Stimulated activated CD4-positive, alpha-beta T cell treated with anti-CD3 and anti-CD28 coated beads, Interleukin-12 subunit alpha, Interleukin-12 subunit beta, amount 100 ng/mL, for 4 hours (primary cell): ENCODE measurements around the gene ADH7.
"Not testable (repeated sequence)": the region's sequence is repeated elsewhere in the genome, so short reads cannot be mapped to it uniquely, and the experiment has no call there.

Experiments used
- DNase-seq: peaks from one replicate; pipeline ENCODE4 v3.0.0-alpha.2; 2020

Gene ADH7

DNA sequence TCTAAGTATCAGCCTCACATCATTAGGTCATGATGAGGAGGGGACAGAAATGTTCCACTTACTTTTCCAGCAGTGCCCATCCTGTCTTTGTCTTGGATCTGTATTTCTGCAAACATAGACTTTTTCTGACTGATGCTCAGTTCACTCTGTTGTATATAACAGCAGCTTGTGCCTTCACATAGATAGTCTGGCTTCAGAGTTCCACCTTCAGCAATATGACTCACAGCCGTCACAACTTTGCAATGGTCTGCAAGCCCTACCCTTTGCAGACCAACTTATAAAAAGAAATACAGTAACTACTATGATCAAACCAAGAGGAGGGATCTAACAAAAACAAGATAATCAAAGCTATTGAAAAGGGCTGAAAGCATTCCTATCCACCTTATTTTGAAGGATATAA lies at the start of gene ADH7:
TSS of gene ADH7 (minus strand) at position 189 of the 400 bp plus-strand sequence. CDS start at position 80, 109 bp downstream.
- DNase-seq, result no peak

- DNase-seq, result no peak
Observed at GRCh38 chr4:99483636-99484035, 48.5 kb upstream of the ADH7 start.

DNA sequence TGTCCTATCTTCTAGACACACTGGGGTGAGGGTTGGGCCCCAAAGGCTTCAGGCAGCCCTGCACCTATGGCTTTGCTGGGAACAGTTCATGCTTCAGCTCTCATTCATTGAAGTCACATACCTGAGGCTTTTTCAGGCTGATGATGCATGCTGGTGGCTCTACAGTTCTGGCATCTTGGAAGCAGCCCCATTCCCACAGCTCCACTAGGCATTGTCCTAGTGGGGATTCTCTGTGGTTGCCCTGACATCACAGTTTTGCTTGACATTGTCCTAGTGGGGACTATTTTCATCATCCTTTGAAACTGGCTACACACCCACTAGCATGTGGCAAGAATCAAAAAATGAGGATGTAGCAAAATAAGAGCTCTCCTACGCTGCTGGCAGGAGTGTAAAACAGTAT lies 38.0 kb upstream of the ADH7 start:
- no peak for DNase-seq

GRCh38 chr4:99471896-99472295 lies 36.8 kb upstream of the ADH7 start:
- DNase-seq, result no peak

- no peak for DNase-seq
Observed at GRCh38 chr4:99471349-99471748, 36.2 kb upstream of the ADH7 start.

DNA sequence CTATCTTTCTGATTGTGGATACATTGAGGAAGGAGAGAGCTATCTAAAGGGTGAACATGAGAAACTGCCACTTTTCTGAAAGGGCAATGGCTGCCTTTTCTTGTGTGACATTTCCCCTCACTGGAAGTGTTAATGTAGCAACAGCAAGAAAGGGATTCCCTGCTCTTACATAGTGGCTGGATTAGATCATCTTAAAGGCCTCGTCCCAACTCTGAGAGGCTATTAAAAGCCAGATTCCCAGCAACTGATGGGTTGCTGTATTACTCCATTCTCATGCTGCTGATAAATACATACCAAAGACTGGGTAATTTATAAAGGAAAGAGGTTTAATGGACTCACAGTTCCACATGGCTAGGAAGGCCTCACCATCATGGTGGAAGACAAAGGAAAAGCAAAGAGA lies 33.7 kb upstream of the ADH7 start:
- no peak for DNase-seq

GRCh38 chr4:99467887-99468286 lies 32.7 kb upstream of the ADH7 start:
- DNase-seq, result no peak

DNA sequence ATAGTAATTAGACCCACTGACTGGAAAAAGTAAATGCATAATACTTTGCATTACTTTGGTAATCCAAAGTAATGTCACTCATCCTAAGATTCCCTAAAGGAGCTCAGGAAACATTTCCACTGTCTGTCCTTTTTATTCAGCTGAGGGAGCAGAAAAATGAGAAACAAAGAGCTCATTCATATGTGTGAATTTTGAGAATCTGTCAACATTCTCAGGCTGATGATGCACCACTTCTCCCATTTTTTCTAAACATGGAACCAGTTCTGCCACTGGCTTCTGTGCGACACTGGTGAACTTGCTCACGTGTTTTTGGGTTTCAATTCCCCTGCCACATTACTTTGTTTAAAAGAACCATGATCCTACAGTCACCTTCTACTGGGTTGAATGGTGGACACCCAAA lies 28.4 kb upstream of the ADH7 start:
- no peak for DNase-seq

GRCh38 chr4:99462875-99463464 lies 27.8 kb upstream of the ADH7 start:
- DNase-seq, result peak; percentile 24

- DNase-seq, result no peak
Observed at GRCh38 chr4:99461623-99462401, 26.7 kb upstream of the ADH7 start.

DNA sequence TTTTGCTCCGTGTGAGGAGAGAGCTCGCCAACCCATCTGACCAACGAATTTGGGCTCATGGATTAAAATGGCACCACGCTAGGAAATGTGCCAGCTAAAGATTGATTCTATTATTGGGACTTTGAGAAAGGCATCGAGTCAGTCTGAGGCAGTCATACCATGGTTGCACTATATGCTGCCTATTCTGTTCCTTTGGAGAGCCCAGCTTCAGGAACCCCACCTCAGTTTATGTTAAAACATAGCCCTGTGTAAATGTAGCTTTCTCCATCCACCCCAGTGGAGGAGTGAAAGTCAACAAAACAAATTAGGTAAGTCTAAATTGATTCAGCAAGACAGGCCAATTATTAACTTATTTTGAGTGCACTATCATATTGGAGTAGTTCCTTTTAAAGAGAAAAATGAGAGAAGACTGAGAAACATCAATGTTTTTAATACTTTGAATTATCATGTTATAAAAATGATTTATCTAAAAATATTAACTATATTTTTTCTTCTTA lies 24.5 kb upstream of the ADH7 start:
- no peak for DNase-seq

- no peak for DNase-seq
Observed at GRCh38 chr4:99458911-99459447, 23.8 kb upstream of the ADH7 start.

GRCh38 chr4:99457676-99458075 lies 22.5 kb upstream of the ADH7 start:
- DNase-seq, result no peak

- no peak for DNase-seq
Observed at GRCh38 chr4:99457270-99457669, 22.1 kb upstream of the ADH7 start.

DNA sequence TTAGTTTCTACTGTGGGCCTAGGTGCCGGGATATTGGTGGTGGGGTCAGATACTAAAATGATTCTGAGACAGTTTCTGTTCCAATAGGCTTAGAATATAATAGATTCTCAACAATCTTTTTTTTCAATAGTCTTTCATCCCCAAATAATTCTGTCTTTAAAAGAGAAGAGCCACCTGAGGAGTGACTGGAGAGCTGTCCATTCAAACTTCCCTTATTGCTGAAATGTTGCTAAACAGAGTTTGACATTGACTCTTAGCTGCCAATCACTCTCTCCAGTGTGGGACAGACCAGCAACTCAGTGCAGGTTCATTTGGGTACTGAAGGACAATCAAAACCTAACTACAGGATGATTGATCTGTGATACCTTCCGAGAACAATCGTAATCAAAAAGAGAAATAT lies 12.4 kb upstream of the ADH7 start:
- no peak for DNase-seq

DNA sequence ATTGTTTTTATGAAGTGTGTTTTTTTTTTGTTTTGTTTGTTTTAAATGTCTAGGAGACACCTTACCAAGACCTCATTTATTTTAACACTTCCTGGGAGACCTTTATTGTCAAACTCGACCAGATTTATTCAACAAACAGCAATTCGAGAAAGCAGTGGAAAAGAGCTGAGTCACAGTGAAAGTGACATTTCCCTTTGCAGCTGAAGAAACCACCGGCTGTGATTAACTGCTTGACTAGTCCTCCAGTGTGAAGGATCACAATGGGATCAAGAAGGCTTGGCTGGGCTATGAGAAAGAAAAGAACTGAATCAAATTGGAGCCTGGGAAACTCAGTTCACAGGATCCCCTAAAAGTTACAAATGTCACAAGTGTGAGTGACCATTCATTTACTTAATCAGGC lies 11.9 kb upstream of the ADH7 start:
- no peak for DNase-seq

- DNase-seq, result no peak
Observed at GRCh38 chr4:99438405-99438780, 3.3 kb upstream of the ADH7 start.

GRCh38 chr4:99437723-99438404 lies 2.7 kb upstream of the ADH7 start:
- no peak for DNase-seq

DNA sequence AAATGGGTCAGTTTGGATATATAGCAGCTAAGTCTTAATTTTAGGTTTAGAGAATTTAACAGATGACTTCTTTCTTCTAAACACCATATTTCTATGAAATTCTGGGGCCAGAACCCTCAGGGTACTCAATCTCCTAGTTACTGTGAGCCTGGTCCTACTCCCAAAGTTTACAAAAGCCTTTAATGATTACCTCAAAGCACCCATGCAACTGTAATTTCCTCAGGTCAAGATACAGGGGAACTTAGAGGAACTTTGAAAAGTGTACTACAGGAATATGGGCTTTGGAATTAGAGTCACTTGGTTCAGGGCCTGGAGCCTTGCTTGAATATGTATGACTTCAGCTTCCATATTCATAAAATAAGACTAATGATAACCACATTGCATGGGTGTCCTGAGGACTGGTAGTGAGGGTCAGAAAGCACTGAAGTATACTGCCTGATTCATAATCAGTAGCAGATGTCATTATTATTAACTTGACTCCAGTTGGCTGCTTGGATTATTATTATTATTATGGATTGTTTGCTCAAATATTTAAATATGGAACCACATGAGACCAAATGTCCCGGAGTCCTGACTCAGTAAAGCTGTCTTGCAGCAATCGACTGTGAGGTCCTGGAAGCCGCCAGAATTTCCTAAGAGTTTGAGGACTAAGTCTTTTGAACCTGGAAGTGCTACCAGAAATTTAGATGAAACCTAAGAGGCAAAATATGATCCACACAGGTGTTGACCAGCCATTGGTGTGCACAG lies 2.0 kb upstream of the ADH7 start:
- DNase-seq, result no peak

GRCh38 chr4:99436462-99436861 lies 1.3 kb upstream of the ADH7 start:
- no peak for DNase-seq

- DNase-seq, result no peak
Observed at GRCh38 chr4:99430106-99430505, 5.0 kb downstream of the ADH7 start.

GRCh38 chr4:99417125-99417524 lies 18.0 kb downstream of the ADH7 start:
- DNase-seq, result no peak

- not testable (repeated sequence) for DNase-seq
Observed at GRCh38 chr4:99415762-99416161, 19.4 kb downstream of the ADH7 start.
